Stimulated activated CD4-positive, alpha-beta T cell treated with anti-CD3 and anti-CD28 coated beads, TNF-alpha, amount 100 ng/mL, for 48 hours (primary cell): ENCODE data around the gene ATG3.
"Not testable (repeated sequence)": the region's sequence is repeated elsewhere in the genome, so short reads cannot be mapped to it uniquely, and the experiment has no call there.

Experiments used
- DNase-seq, 3 donors: peaks; one replicate each; pipeline ENCODE4 v3.0.0-alpha.2; 2020; ENCODE audit warnings: low read depth in 3 of 3

The ATG3 gene

GRCh38 chr3:112560721-112561483 is 860 bp downstream of the ATG3 start:
- DNase-seq = peak; percentile 60 to 76 (median 67)

- no peak for DNase-seq
Measured at GRCh38 chr3:112560307-112560706, 1.5 kb downstream of the ATG3 start.

GRCh38 chr3:112557976-112558375 is 3.8 kb downstream of the ATG3 start:
- no peak for DNase-seq

GRCh38 chr3:112555535-112556170 is 6.1 kb downstream of the ATG3 start:
- DNase-seq = no peak

- no peak for DNase-seq
Measured at GRCh38 chr3:112550859-112551258, 10.9 kb downstream of the ATG3 start.

- DNase-seq = no peak
Measured at GRCh38 chr3:112546216-112546759, 15.5 kb downstream of the ATG3 start.

DNA sequence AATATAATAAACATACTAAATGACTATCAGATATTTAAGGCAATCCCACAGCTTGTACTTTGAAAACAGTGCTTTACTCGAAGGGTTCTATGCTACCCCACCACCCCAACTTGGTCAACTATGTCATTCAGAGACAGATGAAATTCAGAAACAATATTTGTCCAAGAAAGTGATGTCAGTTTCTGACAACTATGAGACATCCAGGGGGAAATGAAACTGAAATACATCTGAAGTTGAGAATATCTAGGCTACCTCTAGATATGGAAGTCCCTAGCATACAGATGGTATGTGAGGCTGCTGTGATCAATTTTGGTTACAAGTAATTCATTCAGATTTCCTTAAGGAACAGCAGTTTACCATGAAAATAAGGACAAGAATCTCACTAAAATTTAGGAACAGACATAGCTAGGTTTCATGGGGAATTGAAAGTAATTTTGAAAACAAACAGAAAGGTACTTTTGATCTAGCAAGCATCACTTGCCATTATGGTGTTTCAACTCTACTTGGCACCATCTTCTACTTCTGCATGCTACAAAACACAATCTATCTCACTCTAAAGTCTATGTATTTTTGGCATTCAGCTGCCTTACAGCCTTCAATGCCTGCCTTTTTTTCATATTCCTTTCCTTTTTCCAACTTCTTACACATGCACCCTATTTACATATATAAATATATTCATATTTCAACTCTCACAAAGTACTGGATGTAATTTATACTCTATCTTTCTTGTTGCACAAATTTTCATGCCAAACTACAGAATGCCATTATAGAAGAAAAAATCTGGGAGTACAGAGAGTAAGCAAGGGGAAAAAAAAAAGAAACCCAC is 21.7 kb downstream of the ATG3 start:
- no peak for DNase-seq

DNA sequence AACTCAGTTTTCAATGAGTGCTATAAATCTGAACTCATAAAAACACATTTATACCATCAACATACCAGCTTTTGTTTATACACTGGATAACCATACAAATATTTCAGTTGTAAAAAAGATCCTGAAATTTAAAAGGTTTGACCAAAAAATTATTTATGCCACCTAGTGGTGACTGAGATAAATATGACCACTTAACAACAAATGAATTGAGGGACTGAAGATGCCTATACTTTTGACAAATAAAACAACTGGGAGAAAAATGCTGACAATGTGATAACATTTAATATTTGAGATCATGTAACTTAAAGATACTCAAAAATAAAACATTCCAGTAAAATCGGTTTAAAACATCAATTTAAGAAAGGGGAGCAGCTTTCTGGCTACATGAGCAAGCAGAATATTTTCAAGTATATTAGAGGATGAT is 30.4 kb downstream of the ATG3 start:
- DNase-seq = no peak

- no peak for DNase-seq
Measured at GRCh38 chr3:112530573-112530972, 31.2 kb downstream of the ATG3 start.

DNA sequence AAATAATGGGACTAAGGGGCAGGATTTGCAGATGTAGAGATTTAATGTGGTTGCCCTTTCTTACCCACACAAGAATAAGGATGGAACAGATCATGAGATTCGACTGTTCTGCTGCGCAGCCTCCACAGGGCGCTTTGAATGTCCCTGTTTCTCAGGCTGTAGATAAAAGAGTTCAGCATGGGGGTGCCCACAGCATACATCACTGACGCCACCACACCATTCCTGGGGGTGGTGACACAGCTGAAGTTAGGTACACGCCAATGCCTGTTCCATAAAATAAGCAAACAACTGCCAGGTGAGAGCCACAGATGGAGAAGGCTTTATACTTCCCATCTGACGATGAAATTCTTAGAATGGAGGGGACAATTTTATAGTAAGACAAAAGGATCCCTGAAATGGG is 37.6 kb downstream of the ATG3 start:
- DNase-seq = not testable (repeated sequence)

GRCh38 chr3:112519424-112520001 is 42.2 kb downstream of the ATG3 start:
- no peak for DNase-seq

- not testable (repeated sequence) for DNase-seq
Measured at GRCh38 chr3:112518970-112519369, 42.8 kb downstream of the ATG3 start.

DNA sequence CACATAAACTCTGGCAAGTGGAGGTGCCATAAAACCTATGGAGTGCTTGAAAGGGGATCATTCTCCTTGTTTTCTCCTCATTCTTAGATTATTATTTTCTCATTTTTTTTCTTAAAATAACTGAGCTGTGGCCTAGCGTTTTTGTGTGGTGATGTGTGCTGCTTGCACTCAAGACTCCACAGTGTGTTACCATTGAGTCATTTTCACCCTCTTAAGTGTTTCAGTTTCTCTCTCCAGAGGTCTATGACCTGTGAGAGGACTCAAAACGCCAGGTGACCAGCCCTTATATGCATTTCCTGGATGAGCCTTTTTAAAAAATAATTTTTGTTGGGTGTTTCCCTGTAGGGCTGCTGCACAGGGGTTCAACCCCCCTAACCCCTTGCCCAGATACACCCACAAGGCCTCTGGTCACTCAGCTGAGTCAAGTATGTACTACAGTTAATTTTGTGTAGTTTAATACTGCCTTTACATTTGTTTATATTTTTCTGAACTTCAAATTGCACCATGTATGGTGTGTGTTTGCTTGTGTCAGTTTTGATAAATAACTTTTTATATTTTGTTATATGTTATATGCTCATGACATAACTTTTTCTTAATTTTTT is 47.1 kb downstream of the ATG3 start:
- DNase-seq = no peak

DNA sequence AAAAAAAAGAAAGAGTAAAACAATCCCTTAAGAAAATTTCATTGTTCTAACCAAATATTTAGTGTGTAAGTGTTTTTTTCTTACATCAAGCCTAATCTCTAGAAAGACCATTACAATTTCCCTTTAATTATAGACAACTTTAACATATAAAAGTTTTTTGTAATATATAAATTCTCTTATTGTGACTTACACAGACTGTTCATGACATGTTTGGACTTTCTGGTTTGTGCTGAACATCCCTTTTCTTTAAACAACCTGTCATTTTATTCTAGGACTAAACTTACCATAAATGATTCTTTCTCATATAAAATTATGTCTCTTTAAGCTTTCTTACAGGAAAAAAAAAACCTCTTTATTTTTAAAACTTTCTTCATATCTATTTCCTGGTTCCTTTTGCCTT is 49.4 kb downstream of the ATG3 start:
- DNase-seq = no peak

DNA sequence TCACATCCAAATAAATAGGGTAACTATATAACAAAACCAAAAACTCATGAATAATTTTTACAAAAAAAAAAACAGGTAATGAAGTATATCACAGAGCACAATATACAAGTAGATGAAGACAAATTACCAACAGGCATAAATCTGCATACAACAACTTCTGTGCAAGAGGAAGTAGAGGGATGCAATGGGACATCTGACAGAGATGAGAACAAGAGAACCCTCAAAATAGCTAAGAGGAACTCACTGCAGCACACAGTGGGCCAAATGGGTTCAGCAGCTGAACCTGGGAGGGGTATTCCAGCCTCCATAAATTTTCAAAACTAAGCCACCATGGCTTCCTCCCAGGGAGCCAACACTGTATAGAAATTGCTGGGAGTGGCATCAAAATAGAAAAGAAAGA is 52.9 kb downstream of the ATG3 start:
- no peak for DNase-seq

DNA sequence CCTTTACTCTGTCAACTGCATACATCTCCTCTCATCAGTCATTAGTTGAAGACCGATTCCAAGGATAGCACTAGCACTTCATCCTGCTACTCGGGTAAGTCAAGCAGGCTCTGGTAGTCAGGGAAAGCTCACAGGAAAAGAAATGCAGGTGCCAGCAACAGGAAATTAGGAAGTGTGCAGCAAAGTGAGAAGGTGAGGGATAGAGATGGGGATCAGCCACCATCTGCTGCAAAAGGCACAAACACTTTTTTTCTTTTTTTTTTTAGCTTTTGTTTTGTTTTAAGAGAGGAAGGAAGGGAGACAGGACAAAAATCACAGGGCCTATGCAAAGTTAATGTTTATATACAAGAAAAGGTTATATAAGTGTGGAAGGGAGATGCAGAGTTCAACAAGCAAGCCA is 53.5 kb downstream of the ATG3 start:
- no peak for DNase-seq

- DNase-seq = no peak
Measured at GRCh38 chr3:112505907-112506306, 55.9 kb downstream of the ATG3 start.

DNA sequence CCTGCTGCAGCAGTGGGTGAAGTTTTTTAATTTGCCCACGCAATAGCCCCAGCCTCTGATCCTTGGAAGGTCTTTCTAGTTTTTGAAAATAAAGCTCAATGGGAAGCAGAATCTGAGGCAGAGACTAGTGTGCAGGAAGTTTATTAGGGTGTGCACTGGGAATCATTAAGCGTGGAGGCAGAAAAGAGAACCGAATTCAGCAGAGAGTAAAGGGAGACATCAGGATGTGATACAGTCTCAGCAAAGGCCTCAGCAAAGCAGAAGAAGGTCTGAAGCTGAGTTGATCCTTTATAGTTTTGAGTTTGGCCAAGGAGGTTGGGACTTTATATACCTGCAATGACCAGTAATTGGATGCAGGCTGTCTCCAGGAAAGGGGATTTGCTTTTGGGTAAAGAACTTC is 57.6 kb downstream of the ATG3 start:
- no peak for DNase-seq

DNA sequence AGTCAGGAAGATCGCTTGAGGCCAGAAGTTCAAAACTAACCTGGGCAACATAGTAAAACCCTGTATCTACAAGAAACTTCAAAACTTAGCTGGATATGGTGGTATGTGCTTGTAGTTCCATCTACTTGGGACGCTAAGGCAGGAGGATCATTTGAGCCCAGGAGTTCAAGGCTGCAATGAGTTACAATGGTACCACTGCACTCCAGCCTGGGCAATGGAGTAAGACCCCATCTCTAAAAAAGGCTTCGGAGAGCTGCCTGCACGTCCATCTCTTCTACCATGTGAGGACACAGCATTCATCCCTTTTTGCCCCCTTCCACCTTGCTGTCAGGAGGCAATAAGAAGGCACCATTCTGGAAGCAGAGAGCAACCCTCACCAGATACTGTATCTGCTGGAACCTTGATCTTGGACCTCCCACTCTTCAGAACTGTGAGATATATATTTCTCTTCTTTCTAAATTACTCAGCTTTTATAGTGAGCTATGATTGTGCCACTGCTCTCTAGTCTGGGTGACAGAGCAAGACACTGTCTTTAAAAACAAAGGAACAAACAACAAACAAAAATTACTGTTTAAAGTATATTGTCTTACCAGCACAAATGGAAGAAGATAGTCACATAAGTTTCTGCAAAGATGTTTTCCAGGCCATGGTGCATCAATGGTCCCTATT is 58.3 kb downstream of the ATG3 start:
- DNase-seq = no peak

GRCh38 chr3:112500621-112501020 is 61.1 kb downstream of the ATG3 start:
- no peak for DNase-seq
